Hepatocyte (in vitro differentiated cells): Measurements from ENCODE around the gene ADIPOR1.

ENCODE experiments used
- CTCF ChIP-seq: fragments of 200-600 bp; sonication (generic); IDR thresholded peaks from 2 replicates; pipeline ENCODE4 v1.5.1; 2016; ENCODE audit warnings: antibody characterized with exemption, mild to moderate bottlenecking; ENCODE audit not compliant: poor library complexity
- EZH2 ChIP-seq: fragments of 200-600 bp; sonication (generic); IDR thresholded peaks from 2 replicates; pipeline ENCODE4 v1.6.1; 2016; ENCODE audit warnings: antibody characterized with exemption, mild to moderate bottlenecking, borderline replicate concordance
- EZH2phosphoT487 ChIP-seq: fragments of 200-600 bp; sonication (generic); IDR thresholded peaks from one replicate; pipeline ENCODE4 v1.6.1; 2018; ENCODE audit warnings: antibody characterized with exemption, mild to moderate bottlenecking, low read depth, moderate library complexity; ENCODE audit not compliant: unreplicated experiment, severe bottlenecking

GRCh38 chr1:202954057-202954745, 3.9 kb downstream of the ADIPOR1 start:
- TF ChIP-seq EZH2phosphoT487 = no peak
- no peak for TF ChIP-seq CTCF
- no peak for TF ChIP-seq EZH2
